NK-92 treated with Interleukin-12 subunit alpha and Interleukin-12 subunit beta, amount 100 ng/mL, for 24 hours (cell line): ENCODE measurements around the gene DOCK2.
"Not testable (repeated sequence)": the region's sequence is repeated elsewhere in the genome, so short reads cannot be mapped to it uniquely, and the experiment has no call there.

Source experiments
- DNase-seq: peaks from one replicate; lab custom pipeline; 2025; lab: John Stamatoyannopoulos, UW

The DOCK2 gene

GRCh38 chr5:169719360-169720314, 82.6 kb downstream of the DOCK2 start:
- DNase-seq, result no peak

- DNase-seq, result no peak
Observed at GRCh38 chr5:169721771-169722170, 84.7 kb downstream of the DOCK2 start.

GRCh38 chr5:169723103-169723831, 86.2 kb downstream of the DOCK2 start:
- no peak for DNase-seq

GRCh38 chr5:169724303-169725087, 87.4 kb downstream of the DOCK2 start:
- DNase-seq, result no peak

- not testable (repeated sequence) for DNase-seq
Observed at GRCh38 chr5:169725665-169726064, 88.6 kb downstream of the DOCK2 start.

- DNase-seq, result no peak
Observed at GRCh38 chr5:169728418-169728817, 91.3 kb downstream of the DOCK2 start.

GRCh38 chr5:169731221-169731620, 94.1 kb downstream of the DOCK2 start:
- no peak for DNase-seq

- no peak for DNase-seq
Observed at GRCh38 chr5:169732841-169733240, 95.8 kb downstream of the DOCK2 start.

GRCh38 chr5:169735913-169736312, 98.8 kb downstream of the DOCK2 start:
- no peak for DNase-seq

GRCh38 chr5:169736653-169737052, 99.6 kb downstream of the DOCK2 start:
- no peak for DNase-seq

- DNase-seq, result no peak
Observed at GRCh38 chr5:169740435-169740834, 103.4 kb downstream of the DOCK2 start.

GRCh38 chr5:169742771-169743296, 105.8 kb downstream of the DOCK2 start:
- DNase-seq, result no peak

- no peak for DNase-seq
Observed at GRCh38 chr5:169744336-169744735, 107.3 kb downstream of the DOCK2 start.

GRCh38 chr5:169745441-169746146, 108.5 kb downstream of the DOCK2 start:
- no peak for DNase-seq

- no peak for DNase-seq
Observed at GRCh38 chr5:169746147-169746694, 109.1 kb downstream of the DOCK2 start.

GRCh38 chr5:169748174-169748573, 111.1 kb downstream of the DOCK2 start:
- no peak for DNase-seq

- no peak for DNase-seq
Observed at GRCh38 chr5:169749295-169749694, 112.2 kb downstream of the DOCK2 start.

- no peak for DNase-seq
Observed at GRCh38 chr5:169751490-169751889, 114.4 kb downstream of the DOCK2 start.

- not testable (repeated sequence) for DNase-seq
Observed at GRCh38 chr5:169752566-169752965, 115.5 kb downstream of the DOCK2 start.

- no peak for DNase-seq
Observed at GRCh38 chr5:169753795-169754194, 116.7 kb downstream of the DOCK2 start.

GRCh38 chr5:169754737-169755136, 117.7 kb downstream of the DOCK2 start:
- no peak for DNase-seq
